ENCODE results near the gene KIF7. TPM values are rescaled to one million over a fixed set of nuclear protein-coding genes. Genes with fewer than 3 reads are reported as not detected.

The KIF7 gene
- polyA plus RNA-seq, 1 donor from 2014 or later: 5.2 TPM

DNA sequence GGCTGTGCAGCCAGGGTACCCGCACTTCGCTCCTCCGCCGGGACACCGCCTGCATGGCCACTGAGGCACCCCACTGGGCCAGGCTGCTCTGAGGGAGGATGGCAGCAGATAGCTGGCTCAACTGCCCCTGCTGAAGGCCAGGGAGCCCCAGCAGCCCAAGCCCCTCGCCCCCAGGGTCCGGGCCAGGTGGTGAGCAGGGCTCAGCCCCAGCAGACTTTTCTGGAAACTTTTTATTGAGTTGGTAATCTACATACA, 12.4 kb upstream of the KIF7 start:
- H3K27me3 ChIP-seq (ENCODE audit: insufficient read depth, low read depth, low read length): peaks cover 18% of the 10 kb centered on the region
- no peak overlapping the region for H3K4me2 ChIP-seq (ENCODE audit: low read length)
- no peaks in the 10 kb centered on the region for H3K79me2 ChIP-seq (replicated peaks; ENCODE audit: insufficient read depth, low read length)
- no peaks in the 10 kb centered on the region for H4K20me1 ChIP-seq (ENCODE audit: insufficient read depth)
- no peak overlapping the region for H3K9ac ChIP-seq (ENCODE audit: low read length)
- H3K27ac ChIP-seq (ENCODE audit: low read length): no peak overlapping the region
- no peaks in the 10 kb centered on the region for H3K9me3 ChIP-seq (ENCODE audit: low read length)
- TF ChIP-seq MXI1 (conservative IDR thresholded peaks at IDR 0.05; ENCODE audit: poor library complexity, severe bottlenecking) (no peak), POLR2AphosphoS5 (IDR thresholded peaks at IDR 0.05) (no peak), SMC3 (conservative IDR thresholded peaks at IDR 0.05; ENCODE audit: poor library complexity) (no peak), RAD21 (conservative IDR thresholded peaks at IDR 0.05) (no peak), EP300 (conservative IDR thresholded peaks at IDR 0.05; ENCODE audit: poor library complexity, severe bottlenecking) (no peak), TAF1 (IDR thresholded peaks at IDR 0.05; ENCODE audit: low read depth) (no peak), EZH2 (IDR thresholded peaks at IDR 0.05; ENCODE audit: borderline replicate concordance, insufficient read depth, low read length, poor library complexity, severe bottlenecking) (no peak)
- TF ChIP-seq, protein P1, sequence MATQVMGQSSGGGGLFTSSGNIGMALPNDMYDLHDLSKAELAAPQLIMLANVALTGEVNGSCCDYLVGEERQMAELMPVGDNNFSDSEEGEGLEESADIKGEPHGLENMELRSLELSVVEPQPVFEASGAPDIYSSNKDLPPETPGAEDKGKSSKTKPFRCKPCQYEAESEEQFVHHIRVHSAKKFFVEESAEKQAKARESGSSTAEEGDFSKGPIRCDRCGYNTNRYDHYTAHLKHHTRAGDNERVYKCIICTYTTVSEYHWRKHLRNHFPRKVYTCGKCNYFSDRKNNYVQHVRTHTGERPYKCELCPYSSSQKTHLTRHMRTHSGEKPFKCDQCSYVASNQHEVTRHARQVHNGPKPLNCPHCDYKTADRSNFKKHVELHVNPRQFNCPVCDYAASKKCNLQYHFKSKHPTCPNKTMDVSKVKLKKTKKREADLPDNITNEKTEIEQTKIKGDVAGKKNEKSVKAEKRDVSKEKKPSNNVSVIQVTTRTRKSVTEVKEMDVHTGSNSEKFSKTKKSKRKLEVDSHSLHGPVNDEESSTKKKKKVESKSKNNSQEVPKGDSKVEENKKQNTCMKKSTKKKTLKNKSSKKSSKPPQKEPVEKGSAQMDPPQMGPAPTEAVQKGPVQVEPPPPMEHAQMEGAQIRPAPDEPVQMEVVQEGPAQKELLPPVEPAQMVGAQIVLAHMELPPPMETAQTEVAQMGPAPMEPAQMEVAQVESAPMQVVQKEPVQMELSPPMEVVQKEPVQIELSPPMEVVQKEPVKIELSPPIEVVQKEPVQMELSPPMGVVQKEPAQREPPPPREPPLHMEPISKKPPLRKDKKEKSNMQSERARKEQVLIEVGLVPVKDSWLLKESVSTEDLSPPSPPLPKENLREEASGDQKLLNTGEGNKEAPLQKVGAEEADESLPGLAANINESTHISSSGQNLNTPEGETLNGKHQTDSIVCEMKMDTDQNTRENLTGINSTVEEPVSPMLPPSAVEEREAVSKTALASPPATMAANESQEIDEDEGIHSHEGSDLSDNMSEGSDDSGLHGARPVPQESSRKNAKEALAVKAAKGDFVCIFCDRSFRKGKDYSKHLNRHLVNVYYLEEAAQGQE (IDR thresholded peaks at IDR 0.05; ENCODE audit: borderline replicate concordance): no peak
- TF ChIP-seq, protein P2, sequence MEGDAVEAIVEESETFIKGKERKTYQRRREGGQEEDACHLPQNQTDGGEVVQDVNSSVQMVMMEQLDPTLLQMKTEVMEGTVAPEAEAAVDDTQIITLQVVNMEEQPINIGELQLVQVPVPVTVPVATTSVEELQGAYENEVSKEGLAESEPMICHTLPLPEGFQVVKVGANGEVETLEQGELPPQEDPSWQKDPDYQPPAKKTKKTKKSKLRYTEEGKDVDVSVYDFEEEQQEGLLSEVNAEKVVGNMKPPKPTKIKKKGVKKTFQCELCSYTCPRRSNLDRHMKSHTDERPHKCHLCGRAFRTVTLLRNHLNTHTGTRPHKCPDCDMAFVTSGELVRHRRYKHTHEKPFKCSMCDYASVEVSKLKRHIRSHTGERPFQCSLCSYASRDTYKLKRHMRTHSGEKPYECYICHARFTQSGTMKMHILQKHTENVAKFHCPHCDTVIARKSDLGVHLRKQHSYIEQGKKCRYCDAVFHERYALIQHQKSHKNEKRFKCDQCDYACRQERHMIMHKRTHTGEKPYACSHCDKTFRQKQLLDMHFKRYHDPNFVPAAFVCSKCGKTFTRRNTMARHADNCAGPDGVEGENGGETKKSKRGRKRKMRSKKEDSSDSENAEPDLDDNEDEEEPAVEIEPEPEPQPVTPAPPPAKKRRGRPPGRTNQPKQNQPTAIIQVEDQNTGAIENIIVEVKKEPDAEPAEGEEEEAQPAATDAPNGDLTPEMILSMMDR (IDR thresholded peaks at IDR 0.05; ENCODE audit: poor library complexity, severe bottlenecking): no peak
- H3K36me3 ChIP-seq (ENCODE audit: insufficient read depth, low read length): no peaks in the 10 kb centered on the region
- H2AFZ ChIP-seq (ENCODE audit: low read depth, low read length): no peak overlapping the region
- no peaks in the 10 kb centered on the region for H3F3A ChIP-seq (ENCODE audit: insufficient read depth, low read length, poor library complexity, severe bottlenecking)
- no peak overlapping the region for H3K4me3 ChIP-seq (ENCODE audit: low read length)
- H3K9me2 ChIP-seq (ENCODE audit: insufficient read depth, low read length): no peaks in the 10 kb centered on the region

DNA sequence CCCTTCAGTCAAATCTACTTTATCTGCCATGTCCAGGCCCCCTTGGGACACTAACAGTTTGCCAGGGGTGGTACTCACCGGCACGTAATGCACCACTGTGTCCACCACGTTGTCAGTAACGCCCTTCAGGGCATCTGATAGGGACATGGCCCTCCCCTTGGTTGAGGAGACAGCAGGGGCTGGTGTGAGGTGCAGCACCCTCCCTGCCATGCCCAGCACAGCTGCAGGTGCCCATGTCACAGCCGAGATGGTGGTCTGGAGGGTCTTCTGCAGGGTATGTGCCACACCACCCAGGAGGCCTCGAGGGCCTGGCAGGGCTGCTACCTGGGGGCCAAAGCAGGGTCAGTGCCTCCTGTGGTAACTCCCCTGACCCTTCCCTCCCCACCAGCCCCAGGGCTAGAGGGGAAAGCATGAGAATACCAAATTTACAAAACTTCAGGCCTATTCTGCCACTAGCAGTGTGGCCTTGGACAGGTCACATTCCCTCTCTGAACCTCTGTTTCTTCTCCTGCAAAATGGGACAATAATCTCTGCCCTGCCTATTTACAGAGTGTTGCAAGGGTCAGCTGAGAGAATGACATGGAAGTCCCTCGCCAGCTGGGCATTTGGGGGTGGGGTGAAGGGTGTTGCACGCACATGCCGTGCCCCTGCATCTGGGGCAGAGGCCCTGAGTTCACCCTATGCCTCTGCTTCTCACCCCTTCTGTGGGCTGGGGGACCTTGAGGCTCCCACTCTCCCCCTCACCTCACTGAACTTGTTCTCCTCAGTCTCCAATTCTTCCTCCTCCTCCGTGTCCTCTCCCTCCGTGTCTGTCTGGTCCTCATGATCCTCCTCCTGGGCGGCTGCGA, 11.8 kb upstream of the KIF7 start:
- no peaks in the 10 kb centered on the region for H3K9me2 ChIP-seq (ENCODE audit: insufficient read depth, low read length)
- H3K36me3 ChIP-seq (ENCODE audit: insufficient read depth, low read length): no peaks in the 10 kb centered on the region
- H3K27me3 ChIP-seq (ENCODE audit: insufficient read depth, low read depth, low read length): peaks cover 18% of the 10 kb centered on the region
- no peaks in the 10 kb centered on the region for H4K20me1 ChIP-seq (ENCODE audit: insufficient read depth)
- no peaks in the 10 kb centered on the region for H3F3A ChIP-seq (ENCODE audit: insufficient read depth, low read length, poor library complexity, severe bottlenecking)
- H3K27ac ChIP-seq (ENCODE audit: low read length): no peak overlapping the region
- H3K79me2 ChIP-seq (replicated peaks; ENCODE audit: insufficient read depth, low read length): no peaks in the 10 kb centered on the region
- H3K4me3 ChIP-seq (ENCODE audit: low read length): no peak overlapping the region
- H2AFZ ChIP-seq (ENCODE audit: low read depth, low read length): no peak overlapping the region
- H3K4me2 ChIP-seq (ENCODE audit: low read length): no peak overlapping the region
- TF ChIP-seq TAF1 (IDR thresholded peaks at IDR 0.05; ENCODE audit: low read depth) (no peak), MXI1 (conservative IDR thresholded peaks at IDR 0.05; ENCODE audit: poor library complexity, severe bottlenecking) (no peak), EP300 (conservative IDR thresholded peaks at IDR 0.05; ENCODE audit: poor library complexity, severe bottlenecking) (no peak), RAD21 (conservative IDR thresholded peaks at IDR 0.05) (no peak), EZH2 (IDR thresholded peaks at IDR 0.05; ENCODE audit: borderline replicate concordance, insufficient read depth, low read length, poor library complexity, severe bottlenecking) (no peak), POLR2AphosphoS5 (IDR thresholded peaks at IDR 0.05) (no peak), SMC3 (conservative IDR thresholded peaks at IDR 0.05; ENCODE audit: poor library complexity) (no peak)
- TF ChIP-seq, protein P2 (IDR thresholded peaks at IDR 0.05; ENCODE audit: poor library complexity, severe bottlenecking): no peak
- TF ChIP-seq, protein P1 (IDR thresholded peaks at IDR 0.05; ENCODE audit: borderline replicate concordance): no peak
- H3K9ac ChIP-seq (ENCODE audit: low read length): no peak overlapping the region
- no peaks in the 10 kb centered on the region for H3K9me3 ChIP-seq (ENCODE audit: low read length)
